ENCODE data around the gene RPS14. TPM values are rescaled to one million over a fixed set of nuclear protein-coding genes. Genes with fewer than 3 reads are reported as not detected.

Gene RPS14
- total and polyA plus RNA-seq, 10 of the 15 experiments (the other 5 are each of a cell fraction or from before 2014, with no cell fraction given) = 2,295 to 4,047 (median 2,787) TPM

DNA sequence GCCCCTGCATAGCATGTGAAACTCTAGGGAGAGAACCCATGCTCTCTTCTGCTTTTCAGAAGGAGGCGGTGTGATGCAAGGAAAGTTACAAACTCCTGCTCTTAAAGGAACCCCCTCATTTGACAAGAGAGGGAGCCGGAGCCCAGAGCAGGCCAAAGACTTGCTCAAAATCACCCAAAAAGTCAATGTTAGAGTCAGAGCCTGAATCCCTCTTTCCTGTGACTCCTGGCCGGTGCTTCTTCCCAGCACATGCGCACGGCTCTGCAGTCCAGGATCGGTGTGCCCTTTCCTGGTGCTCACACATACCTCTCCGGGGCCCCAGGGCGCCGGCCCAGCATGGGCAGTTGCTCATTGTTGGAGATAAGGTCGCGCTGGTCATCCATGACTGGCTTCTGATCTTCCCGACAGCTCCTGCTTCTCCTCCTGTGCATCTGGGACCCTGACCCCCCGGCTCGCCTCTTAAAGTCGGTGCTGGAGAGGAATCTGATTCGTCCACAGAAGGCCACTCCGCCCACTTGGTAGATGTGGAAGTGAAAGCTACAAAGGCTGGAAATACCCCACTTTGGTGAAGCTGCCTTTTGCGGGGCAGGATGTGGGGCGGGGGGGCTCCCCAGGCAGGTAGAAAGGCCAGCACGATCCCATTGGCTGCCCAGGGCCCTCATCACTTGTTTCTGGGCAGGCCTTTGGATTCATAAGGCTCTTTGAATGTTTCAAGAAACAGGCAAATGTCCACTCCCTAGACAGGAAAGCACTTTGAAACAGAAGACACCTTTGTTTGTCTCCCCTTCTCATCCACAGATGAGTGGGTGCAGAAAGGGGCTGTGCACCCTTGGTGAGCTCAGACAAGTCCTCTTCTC lies 37.0 kb downstream of the RPS14 start, which contains the start of gene CD74 (continued):
- TF ChIP-seq HCFC1 (IDR thresholded peaks at IDR 0.05; ENCODE audit: low read length) = peak; percentile 50; the same call in 1 of the 2 replicates
- TF ChIP-seq IRF4 (IDR thresholded peaks at IDR 0.05; ENCODE audit: low read depth, low read length) = peak; percentile 79
- TF ChIP-seq SRF (IDR thresholded peaks at IDR 0.05; ENCODE audit: low read depth in 2 of 2, low read length in 2 of 2) = peak in 1 of 2 experiments; percentile 49; a peak in 1 of 4 replicates
- TF ChIP-seq POLR2A (IDR thresholded peaks at IDR 0.05; ENCODE audit: low read depth, low read length) = peak; percentile 99
- TF ChIP-seq, protein P1, sequence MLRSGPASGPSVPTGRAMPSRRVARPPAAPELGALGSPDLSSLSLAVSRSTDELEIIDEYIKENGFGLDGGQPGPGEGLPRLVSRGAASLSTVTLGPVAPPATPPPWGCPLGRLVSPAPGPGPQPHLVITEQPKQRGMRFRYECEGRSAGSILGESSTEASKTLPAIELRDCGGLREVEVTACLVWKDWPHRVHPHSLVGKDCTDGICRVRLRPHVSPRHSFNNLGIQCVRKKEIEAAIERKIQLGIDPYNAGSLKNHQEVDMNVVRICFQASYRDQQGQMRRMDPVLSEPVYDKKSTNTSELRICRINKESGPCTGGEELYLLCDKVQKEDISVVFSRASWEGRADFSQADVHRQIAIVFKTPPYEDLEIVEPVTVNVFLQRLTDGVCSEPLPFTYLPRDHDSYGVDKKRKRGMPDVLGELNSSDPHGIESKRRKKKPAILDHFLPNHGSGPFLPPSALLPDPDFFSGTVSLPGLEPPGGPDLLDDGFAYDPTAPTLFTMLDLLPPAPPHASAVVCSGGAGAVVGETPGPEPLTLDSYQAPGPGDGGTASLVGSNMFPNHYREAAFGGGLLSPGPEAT (IDR thresholded peaks at IDR 0.05; ENCODE audit: low read depth) = peak; percentile 99
- TF ChIP-seq, protein P2, sequence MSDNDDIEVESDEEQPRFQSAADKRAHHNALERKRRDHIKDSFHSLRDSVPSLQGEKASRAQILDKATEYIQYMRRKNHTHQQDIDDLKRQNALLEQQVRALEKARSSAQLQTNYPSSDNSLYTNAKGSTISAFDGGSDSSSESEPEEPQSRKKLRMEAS (IDR thresholded peaks at IDR 0.05; ENCODE audit: low read depth, low read length) = peak; percentile 79; the same call in 1 of the 2 replicates
- TF ChIP-seq MYB (IDR thresholded peaks at IDR 0.05; ENCODE audit: borderline replicate concordance, low read depth, low read length) = peak; percentile 75
- no peak for TF ChIP-seq GABPA (IDR thresholded peaks at IDR 0.05; ENCODE audit: low read depth)
- TF ChIP-seq IKZF1 (conservative IDR thresholded peaks at IDR 0.05) = peak; percentile 89
- peak; percentile 100 for TF ChIP-seq LARP7 (IDR thresholded peaks at IDR 0.05)
- peak; percentile 86 for TF ChIP-seq YY1 (IDR thresholded peaks at IDR 0.05; ENCODE audit: low read depth, low read length)
- TF ChIP-seq POLR2AphosphoS5 (IDR thresholded peaks at IDR 0.05; ENCODE audit: low read length) = peak; percentile 99
- TF ChIP-seq SIX5 (IDR thresholded peaks at IDR 0.05; ENCODE audit: low read depth, low read length, severe bottlenecking) = no peak
- TF ChIP-seq SMC3 (IDR thresholded peaks at IDR 0.05; ENCODE audit: borderline replicate concordance, low read length) = no peak
- TF ChIP-seq, protein P3, sequence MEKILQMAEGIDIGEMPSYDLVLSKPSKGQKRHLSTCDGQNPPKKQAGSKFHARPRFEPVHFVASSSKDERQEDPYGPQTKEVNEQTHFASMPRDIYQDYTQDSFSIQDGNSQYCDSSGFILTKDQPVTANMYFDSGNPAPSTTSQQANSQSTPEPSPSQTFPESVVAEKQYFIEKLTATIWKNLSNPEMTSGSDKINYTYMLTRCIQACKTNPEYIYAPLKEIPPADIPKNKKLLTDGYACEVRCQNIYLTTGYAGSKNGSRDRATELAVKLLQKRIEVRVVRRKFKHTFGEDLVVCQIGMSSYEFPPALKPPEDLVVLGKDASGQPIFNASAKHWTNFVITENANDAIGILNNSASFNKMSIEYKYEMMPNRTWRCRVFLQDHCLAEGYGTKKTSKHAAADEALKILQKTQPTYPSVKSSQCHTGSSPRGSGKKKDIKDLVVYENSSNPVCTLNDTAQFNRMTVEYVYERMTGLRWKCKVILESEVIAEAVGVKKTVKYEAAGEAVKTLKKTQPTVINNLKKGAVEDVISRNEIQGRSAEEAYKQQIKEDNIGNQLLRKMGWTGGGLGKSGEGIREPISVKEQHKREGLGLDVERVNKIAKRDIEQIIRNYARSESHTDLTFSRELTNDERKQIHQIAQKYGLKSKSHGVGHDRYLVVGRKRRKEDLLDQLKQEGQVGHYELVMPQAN (conservative IDR thresholded peaks at IDR 0.05) = peak; percentile 61; the same call in 1 of the 2 replicates
- TF ChIP-seq, protein P4, sequence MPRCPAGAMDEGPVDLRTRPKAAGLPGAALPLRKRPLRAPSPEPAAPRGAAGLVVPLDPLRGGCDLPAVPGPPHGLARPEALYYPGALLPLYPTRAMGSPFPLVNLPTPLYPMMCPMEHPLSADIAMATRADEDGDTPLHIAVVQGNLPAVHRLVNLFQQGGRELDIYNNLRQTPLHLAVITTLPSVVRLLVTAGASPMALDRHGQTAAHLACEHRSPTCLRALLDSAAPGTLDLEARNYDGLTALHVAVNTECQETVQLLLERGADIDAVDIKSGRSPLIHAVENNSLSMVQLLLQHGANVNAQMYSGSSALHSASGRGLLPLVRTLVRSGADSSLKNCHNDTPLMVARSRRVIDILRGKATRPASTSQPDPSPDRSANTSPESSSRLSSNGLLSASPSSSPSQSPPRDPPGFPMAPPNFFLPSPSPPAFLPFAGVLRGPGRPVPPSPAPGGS (IDR thresholded peaks at IDR 0.05; ENCODE audit: borderline replicate concordance, insufficient read depth, low read depth, low read length, poor library complexity, severe bottlenecking) = peak; percentile 80
- TF ChIP-seq EED (IDR thresholded peaks at IDR 0.05; ENCODE audit: low read depth) = peak; percentile 59
- no peak for TF ChIP-seq CHD4 (IDR thresholded peaks at IDR 0.05)
- TF ChIP-seq ZNF24 (IDR thresholded peaks at IDR 0.05) = peak; percentile 51; the same call in 1 of the 2 replicates
- TF ChIP-seq SMAD1 (IDR thresholded peaks at IDR 0.05; ENCODE audit: low read depth, partially characterized antibody) = peak; percentile 100

Data from GM12878 (cell line).